VCaP (cell line): ENCODE data around the gene AP2A1.

Source experiments
- H3K27ac ChIP-seq: fragments of 450-650 bp; 2 replicates; pipeline ENCODE4 v1.5.1; 2017
- TF ChIP-seq, protein P1 (sequence below): fragments of 450-650 bp; conservative IDR thresholded peaks from 2 replicates; pipeline ENCODE4 v1.5.1; 2017; ENCODE audit warnings: mild to moderate bottlenecking, moderate library complexity

AP2A1 gene

DNA sequence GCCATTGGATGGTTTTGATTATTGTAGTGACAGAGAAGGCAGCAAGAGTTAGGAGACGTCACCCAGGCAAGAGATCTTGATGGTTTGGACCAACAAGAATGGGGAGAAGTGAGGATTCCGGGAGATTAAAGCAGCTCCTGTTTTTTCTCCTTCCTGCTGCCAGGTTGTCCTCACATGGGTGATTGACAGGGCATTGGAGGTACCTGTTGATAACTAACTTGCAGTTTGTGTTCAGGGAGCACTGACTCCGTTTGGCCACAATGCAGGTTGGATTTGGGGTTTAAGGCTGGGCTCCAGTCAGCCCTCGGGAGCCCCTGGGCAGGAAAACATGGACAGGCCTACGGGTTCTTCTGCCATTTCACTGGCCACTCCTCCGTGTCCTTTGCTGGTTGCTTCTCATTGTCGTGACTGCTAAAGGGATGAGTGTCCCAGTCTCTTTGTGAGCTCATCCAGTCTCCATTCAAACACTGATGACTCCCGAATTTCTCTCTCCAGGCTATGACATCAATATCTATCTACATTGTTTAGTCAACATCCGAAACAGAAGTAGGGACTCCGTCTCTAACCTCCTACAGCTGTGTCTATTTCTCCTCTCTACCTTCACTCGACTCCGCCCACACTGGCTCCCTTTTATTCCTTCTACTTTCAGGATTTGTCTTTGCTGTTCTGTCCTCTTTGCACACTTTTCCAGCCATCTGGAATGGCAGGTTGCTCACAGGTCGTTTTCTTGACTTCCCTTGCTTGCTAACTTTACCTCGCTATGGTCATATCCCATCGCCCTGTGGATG, 82.8 kb downstream of the AP2A1 start:
- H3K27ac ChIP-seq: peak overlapping the region; percentile 99
- TF ChIP-seq, protein P1, sequence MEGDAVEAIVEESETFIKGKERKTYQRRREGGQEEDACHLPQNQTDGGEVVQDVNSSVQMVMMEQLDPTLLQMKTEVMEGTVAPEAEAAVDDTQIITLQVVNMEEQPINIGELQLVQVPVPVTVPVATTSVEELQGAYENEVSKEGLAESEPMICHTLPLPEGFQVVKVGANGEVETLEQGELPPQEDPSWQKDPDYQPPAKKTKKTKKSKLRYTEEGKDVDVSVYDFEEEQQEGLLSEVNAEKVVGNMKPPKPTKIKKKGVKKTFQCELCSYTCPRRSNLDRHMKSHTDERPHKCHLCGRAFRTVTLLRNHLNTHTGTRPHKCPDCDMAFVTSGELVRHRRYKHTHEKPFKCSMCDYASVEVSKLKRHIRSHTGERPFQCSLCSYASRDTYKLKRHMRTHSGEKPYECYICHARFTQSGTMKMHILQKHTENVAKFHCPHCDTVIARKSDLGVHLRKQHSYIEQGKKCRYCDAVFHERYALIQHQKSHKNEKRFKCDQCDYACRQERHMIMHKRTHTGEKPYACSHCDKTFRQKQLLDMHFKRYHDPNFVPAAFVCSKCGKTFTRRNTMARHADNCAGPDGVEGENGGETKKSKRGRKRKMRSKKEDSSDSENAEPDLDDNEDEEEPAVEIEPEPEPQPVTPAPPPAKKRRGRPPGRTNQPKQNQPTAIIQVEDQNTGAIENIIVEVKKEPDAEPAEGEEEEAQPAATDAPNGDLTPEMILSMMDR: no peak

DNA sequence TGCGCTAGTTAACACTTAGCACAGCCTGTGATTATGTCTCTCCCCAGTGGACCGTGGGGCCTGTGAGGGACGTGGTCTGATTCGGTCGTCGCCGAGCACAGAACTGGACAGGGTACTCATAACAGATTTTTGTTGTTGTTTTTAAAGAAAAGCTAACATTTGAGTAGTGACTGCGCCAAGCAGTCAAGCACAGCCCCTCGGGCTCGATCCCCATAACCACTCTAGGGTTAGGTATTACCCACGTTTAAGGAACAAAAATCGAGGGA, 83.4 kb downstream of the AP2A1 start:
- TF ChIP-seq, protein P1: no peak
- H3K27ac ChIP-seq: peak overlapping the region; percentile 99

DNA sequence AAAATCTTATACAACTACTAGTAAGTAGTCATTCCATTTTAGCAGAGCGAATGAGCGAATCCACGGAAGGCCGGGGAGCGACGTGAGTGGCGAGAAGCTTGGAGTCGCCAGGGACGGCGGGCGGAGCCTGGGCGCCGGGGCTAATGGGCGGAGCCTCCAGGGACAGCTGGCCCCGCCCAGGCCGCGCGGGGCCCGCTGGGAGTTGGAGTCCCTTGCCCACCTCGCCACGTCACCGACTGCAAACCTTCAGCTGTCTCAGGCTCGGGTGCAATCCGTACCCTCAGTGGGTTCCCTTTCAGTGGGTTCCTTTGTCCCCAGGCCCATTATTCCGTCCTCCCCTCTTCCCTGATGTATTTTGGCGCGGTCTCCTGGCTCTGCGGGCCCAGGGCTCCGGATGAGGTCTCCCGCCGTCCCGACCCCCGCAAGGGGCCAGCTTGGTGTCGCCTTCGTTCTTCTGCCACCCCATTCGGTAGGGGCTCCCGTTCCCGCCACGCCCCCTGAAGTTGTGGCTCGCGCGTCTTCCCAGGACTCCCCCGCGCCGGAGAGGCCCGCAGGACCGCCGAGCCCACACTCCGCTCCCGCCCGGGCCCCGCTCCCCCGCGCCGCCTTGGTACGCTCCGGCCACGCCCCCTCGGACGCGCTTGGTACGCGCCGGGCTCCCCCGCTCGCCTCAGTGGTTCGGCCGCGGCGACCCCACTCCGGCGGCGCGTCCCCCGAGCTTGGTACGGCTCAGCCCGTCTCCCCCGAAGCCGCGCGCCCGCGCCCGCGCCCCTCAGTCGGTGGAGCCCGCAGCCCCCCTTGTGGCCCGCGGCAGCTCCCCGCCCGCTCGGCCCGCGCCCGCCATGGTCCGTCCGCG, 83.9 kb downstream of the AP2A1 start, which contains the start of gene PTOV1:
TSS of gene PTOV1 (plus strand) at position 673 of the 856 bp plus-strand sequence.
- TF ChIP-seq, protein P1: no peak
- H3K27ac ChIP-seq: peak within 1 kb of the TSS; percentile 99

DNA sequence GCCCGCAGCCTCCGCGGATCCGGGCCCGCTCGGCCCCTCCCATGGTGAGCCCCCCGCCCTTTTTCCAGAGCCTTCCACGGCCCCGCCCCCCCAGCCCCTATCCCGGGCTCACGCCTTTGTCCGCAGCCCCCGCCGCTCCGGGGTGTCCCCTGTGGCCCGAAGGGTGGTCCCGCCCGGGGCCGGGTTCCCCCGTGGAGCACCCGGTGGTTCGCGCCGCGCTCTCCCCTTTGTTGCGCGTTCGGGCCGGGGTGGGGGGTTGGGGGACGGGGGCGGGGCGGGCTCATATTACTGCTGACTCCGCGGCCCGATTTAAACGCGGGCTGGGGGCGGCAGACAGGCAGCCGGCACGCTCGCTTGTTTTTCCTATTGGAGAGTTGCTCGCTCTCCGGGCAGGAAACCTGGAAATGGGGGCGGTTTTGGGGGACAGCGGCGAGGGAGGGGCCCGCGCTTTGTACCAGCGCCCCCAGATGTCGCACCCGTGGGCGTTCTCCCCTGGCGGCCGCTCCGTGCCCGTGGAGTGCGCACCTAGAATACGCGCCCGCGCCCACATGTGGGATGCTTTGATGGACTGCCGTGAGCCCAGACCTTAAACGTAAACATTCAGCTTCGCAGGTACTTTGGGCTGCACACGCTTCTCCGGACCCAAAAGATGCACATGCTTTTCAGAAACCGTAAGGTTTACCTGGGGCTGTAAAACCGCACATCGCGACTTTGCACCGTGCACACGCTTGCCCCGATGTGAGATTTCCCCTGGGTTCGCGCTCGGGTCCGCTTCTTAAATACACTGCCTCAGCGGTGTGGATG, 84.9 kb downstream of the AP2A1 start:
- peak overlapping the region; percentile 99 for H3K27ac ChIP-seq
- TF ChIP-seq, protein P1: no peak

DNA sequence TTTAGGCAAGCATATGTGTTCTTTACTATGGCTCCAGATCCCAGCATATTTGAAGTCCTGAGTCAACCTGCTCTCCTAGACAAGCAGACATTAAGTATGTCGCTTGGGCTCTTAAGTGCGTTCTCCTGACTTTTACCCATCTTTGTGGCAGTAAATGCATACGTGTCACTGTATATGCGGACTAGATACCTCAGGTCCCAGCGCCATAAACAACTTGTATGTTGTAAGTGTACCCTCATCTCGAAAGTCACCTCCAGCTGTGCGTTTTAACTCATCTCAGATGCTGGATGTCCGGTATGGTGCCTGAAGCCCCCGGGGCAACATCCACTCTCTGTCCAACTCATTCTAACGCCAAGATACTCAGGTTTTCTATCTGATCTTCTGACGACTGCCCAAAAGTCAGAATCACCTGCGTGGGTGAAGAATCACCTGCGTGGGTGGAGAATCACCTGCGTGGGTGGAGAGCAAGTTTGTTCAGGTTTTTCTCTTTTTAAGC, 85.9 kb downstream of the AP2A1 start:
- TF ChIP-seq, protein P1: no peak
- peak overlapping the region; percentile 99 for H3K27ac ChIP-seq

DNA sequence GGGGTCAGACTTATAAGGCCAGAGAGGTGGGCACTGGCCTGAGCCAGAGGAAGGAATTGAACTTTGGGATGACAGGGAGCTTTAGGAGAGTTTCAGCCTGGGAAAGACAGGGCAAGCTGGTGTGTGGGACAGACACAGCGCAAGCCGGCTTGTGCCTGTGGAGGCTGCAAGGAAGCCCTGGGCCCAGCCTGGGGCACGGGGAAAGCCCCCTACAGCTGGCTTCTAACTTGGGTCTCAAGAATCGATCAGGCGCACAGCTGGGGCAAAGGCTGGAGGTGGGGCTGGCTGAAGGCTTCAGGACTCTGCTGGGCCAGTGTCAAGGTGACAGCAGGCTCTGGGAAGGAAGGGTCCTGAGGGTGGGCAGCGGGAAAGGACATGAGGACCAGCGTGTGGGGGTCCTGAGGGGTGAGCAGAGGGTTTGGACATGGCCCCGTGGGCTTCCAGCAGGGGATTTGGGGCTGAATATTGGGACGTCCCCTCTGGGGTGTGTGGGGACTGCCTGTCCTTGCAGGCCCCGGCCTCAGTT, 87.1 kb downstream of the AP2A1 start:
- peak overlapping the region; percentile 99 for H3K27ac ChIP-seq

More for the DNA sequence above, 87.1 kb downstream of the AP2A1 start:
- TF ChIP-seq, protein P1: no peak
